GM12878 (cell line): ENCODE data around the gene RTP3. TPM values are rescaled to one million over a fixed set of nuclear protein-coding genes. Genes with fewer than 3 reads are reported as not detected.

ENCODE experiments used
- ATF3 ChIP-seq: IDR thresholded peaks from 2 replicates; pipeline ENCODE4 v1.6.1; 2011; ENCODE audit warnings: low read depth, mild to moderate bottlenecking, low read length, moderate library complexity, borderline replicate concordance; ENCODE audit errors: extremely low read depth
- CREM ChIP-seq: IDR thresholded peaks from 2 replicates; pipeline ENCODE4 v1.6.1; 2014; ENCODE audit warnings: antibody characterized with exemption, low read depth
- CUX1 ChIP-seq: IDR thresholded peaks from 2 replicates; pipeline ENCODE4 v1.6.1; 2012; ENCODE audit warnings: improper control_type of control experiment, low read depth, low read length; ENCODE audit not compliant: insufficient replicate concordance
- DPF2 ChIP-seq: fragments of 450-650 bp; IDR thresholded peaks from 2 replicates; pipeline ENCODE4 v1.6.1; 2017; ENCODE audit warnings: mild to moderate bottlenecking
- MLLT1 ChIP-seq: fragments of 450-650 bp; IDR thresholded peaks from 2 replicates; pipeline ENCODE4 v1.6.1; 2016; ENCODE audit warnings: mild to moderate bottlenecking
- MTA2 ChIP-seq: fragments of 450-650 bp; IDR thresholded peaks from 2 replicates; pipeline ENCODE4 v1.6.1; 2016; ENCODE audit warnings: low read depth, mild to moderate bottlenecking, moderate library complexity
- MYC ChIP-seq: IDR thresholded peaks from 2 replicates; pipeline ENCODE4 v1.6.1; 2011; ENCODE audit warnings: mild to moderate bottlenecking, low read length, moderate library complexity, inconsistent platforms; ENCODE audit not compliant: insufficient read depth, insufficient replicate concordance, insufficient read length, severe bottlenecking
- NFYB ChIP-seq: IDR thresholded peaks from 2 replicates; pipeline ENCODE4 v1.6.1; 2011; ENCODE audit warnings: low read depth, mild to moderate bottlenecking, low read length, improper control_type of control experiment, moderate library complexity; ENCODE audit not compliant: insufficient read depth
- POU2F2 ChIP-seq: IDR thresholded peaks from 3 replicates; pipeline ENCODE4 v1.6.1; 2011; ENCODE audit warnings: low read depth, mild to moderate bottlenecking, low read length, borderline replicate concordance
- RB1 ChIP-seq: fragments of 450-650 bp; formaldehyde crosslinking; IDR thresholded peaks from 2 replicates; pipeline ENCODE4 v1.6.1; 2017; ENCODE audit warnings: mild to moderate bottlenecking, borderline replicate concordance
- SUZ12 ChIP-seq: fragments of 200-600 bp; sonication (generic); IDR thresholded peaks from one replicate; pipeline ENCODE4 v1.6.1; 2018; ENCODE audit warnings: antibody characterized with exemption, mild to moderate bottlenecking; ENCODE audit not compliant: unreplicated experiment
- TAF1 ChIP-seq: IDR thresholded peaks from 2 replicates; pipeline ENCODE4 v1.6.1; 2011; ENCODE audit warnings: mild to moderate bottlenecking, low read depth, low read length, borderline replicate concordance
- YBX1 ChIP-seq: fragments of 450-650 bp; IDR thresholded peaks from 2 replicates; pipeline ENCODE4 v1.6.1; 2016; ENCODE audit warnings: antibody characterized with exemption
- ZNF592 ChIP-seq: fragments of 450-650 bp; IDR thresholded peaks from 2 replicates; pipeline ENCODE4 v1.6.1; 2017; ENCODE audit warnings: mild to moderate bottlenecking, moderate library complexity
- polyA plus RNA-seq, 11 experiments: library from polyadenylated mRNA; depleted of rRNA in 4 of 11; unstranded in 6 of 11; stranded (reverse) in 5 of 11; fragments of >200 nt; fragmentation: Nextera tagmentation in 4 of 11; fragmentation: Illumina TruSeq in 1 of 11; extraction: Ambion mirVana in 4 of 11; extraction: Trizol in 1 of 11; gene quantifications; 1 replicate in 1 of 11; 2 replicates in 10 of 11; pipeline versions ENCODE4 v1.2.1 to v1.2.3, GENCODE V29; 2011 to 2016; ENCODE audit warnings: inconsistent platforms in 2 of 11, missing spikeins in 2 of 11, low read depth in 1 of 11
- total RNA-seq, 4 experiments: library from RNA; depleted of rRNA in 3 of 4; stranded (reverse); fragments of >200 nt in 3 of 4; fragmentation: Illumina TruSeq in 1 of 4; extraction: Trizol in 1 of 4; gene quantifications; 2 replicates each; pipeline versions ENCODE4 v1.2.1 to v1.2.3, GENCODE V29; 2013 to 2021

Gene RTP3
- total and polyA plus RNA-seq, 10 of the 15 experiments (the other 5 are each of a cell fraction or from before 2014, with no cell fraction given): 0.06 TPM; not detected in 9

GRCh38 chr3:46539443-46540005, 41.7 kb downstream of the RTP3 start (continued):
- TF ChIP-seq RB1 (no peak), MTA2 (no peak), MLLT1 (0 out of 2 replicates have a peak, but pooled peaks have one; percentile 7), MYC (no peak), YBX1 (no peak), CUX1 (no peak), ATF3 (no peak), DPF2 (0 out of 2 replicates have a peak, but pooled peaks have one; percentile 1), ZNF592 (no peak; the same call in 1 of the 2 replicates), TAF1 (no peak), NFYB (no peak), CREM (no peak), SUZ12 (no peak), POU2F2 (no peak)
